HL-60/S4 treated with retinoic acid at 250 ng/mL for 4 days and 3 days (cell line): ENCODE results near the gene SLIT1.

ENCODE experiments used
- in situ Hi-C: fragments of 300-500 bp; cut with MboI; formaldehyde crosslinking; loops from 2 replicates; pipeline ENCODE4 v1.7.0; 2022; ENCODE audit warnings: low sequenced_read_pairs

The SLIT1 gene

DNA sequence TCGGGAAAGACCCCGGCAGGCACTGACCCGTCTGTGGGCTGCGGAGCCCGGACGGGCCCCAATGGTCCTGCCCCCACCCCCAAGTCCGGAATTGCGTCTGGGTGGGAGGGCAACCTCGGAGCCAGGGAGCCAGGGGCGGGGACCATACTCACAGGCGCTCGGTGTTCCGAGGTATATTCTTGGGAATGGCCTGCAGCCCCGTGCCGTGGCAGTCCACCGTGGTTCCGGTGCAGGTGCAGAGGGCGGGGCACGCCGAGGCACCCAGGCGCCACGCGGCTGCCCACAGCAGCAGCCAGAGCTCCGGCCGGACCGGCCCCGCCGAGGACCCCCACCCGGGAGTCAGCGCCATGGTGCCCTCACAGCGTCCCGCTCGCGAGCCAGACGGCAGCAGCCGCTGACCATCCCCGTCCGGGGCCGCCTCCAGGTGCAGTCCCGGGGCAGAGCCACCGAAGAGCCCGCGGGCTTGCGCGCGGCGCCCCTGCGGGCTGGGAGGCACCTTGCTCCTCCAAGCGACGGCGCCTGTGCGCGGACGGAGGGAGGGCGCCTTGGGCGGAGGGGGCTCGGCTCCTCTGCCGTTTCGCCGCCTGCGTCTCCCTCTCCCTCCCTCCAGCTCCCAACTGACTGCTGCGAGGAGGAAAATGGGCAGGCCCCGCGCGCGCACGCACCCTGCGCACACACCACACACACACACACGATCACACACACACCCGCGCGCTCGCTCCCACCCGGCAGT, at the start of gene SLIT1:
SLIT1 (minus strand) TSS at position 634 of the 733 bp plus-strand sequence; CDS start at position 349, 285 bp downstream.
- in situ Hi-C loops = no loop called here

DNA sequence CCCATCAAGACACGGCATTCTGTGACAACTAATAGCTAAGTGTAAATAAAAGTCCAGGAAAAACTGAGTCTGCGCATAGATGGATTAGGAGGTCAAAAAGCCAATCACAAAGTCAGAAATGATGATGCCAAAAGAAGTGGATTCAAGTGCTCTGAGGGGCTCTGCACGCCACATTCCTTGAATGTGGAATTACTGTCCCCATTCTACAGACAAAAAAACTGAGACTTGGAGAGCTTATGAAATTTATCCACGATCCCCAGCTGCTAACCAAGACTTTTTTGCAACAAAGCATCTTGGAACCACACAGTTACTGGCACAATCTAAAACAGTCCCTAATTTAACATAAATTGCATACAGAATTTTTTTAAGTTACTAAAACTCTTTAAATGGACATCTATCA, 49.6 kb upstream of the SLIT1 start:
- in situ Hi-C loops = loop anchor here (10.0 kb wide), 1 partner anchor 161 kb away; no protein-coding TSS in a partner anchor

DNA sequence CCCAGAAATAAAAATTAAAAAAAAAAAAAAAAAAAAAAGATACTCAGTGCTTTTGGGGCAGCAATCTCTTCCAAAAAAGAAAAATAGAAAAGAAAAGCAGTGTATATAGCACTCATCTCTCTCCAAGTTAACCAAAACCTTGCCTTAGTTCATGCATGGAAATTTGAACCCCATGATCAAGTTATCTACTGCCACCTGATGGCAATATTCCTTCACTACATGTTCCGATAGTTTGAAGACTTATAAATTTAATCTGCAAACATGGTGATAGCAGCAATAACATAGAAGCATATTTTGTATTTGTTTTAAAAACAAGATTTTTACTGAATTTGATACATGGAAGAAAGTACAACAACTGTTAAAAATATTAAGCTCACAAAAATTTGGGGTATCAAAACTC, 48.6 kb upstream of the SLIT1 start:
- in situ Hi-C loops = loop anchor here (10.0 kb wide), 1 partner anchor 160 kb away; no protein-coding TSS in a partner anchor

DNA sequence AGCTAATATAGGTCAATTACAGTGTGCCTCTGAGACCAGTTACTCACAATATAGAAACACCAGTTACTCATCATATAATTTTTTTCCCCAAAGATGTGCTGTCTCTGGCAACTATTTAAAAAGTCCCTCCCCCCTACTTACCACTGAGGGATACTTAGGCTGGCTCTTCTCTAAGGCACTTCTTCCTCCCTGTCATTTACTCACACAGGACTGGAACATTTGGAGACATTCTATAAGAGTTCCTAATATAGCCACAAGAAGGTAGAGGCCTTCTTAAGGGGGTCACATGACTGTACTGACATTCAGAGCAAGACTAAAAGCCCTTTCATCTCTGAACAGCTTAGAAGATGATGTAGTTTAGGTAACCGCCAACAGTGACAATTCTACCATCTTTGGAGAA, 44.4 kb upstream of the SLIT1 start:
- in situ Hi-C loops = loop anchor here (10.0 kb wide), 1 partner anchor 155 kb away; no protein-coding TSS in a partner anchor

DNA sequence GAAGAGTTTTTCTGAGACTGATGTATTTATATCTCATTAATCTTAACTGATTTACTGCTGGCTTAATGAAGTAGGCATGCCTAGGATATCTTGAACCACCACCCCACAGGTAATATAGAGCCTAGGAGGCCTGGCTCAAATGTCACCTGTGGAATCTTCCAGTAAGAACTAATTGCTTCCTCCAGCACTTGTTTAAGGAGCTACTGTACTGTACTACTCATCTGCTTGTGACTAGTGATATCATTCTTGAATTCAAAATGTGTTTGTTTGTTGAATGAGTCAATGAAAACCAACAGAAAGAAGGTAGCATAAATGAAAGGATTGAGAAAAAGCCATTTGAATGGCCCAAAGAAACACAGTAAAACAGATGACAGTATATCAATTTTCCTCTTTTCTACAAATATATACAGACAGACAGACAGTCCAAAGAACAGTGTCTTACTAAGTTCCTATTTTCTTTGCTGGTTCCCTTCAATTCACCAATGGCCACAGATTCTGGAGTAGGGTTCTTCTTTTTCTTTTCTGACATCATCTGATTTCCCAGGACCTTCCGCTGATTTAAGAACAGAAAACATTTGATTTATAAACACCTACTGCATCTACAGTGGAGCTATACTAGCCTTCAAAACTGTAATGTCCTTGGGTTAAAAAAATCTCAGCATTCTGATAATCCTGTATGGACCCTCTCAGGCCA, 43.7 kb upstream of the SLIT1 start:
- in situ Hi-C loops = loop anchor here (10.0 kb wide), 1 partner anchor 155 kb away; no protein-coding TSS in a partner anchor

DNA sequence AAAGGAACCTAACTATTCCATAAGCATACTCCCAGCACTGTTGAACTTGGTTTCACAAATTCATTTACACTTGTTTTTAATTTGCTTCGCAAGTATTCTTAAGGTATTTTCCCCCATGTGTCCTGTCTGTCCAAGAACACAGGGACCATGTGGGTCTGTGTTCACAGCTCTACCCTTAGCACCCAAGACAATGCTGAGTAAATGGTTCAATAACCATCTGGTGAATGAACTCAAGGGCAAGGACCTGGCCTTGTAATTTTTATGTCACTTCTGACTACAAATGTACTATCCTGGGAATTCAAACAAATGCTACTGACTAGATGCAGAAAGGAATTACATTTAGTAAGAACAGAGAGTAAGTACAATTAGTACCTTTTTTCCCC, 43.0 kb upstream of the SLIT1 start:
- in situ Hi-C loops = no loop called here

DNA sequence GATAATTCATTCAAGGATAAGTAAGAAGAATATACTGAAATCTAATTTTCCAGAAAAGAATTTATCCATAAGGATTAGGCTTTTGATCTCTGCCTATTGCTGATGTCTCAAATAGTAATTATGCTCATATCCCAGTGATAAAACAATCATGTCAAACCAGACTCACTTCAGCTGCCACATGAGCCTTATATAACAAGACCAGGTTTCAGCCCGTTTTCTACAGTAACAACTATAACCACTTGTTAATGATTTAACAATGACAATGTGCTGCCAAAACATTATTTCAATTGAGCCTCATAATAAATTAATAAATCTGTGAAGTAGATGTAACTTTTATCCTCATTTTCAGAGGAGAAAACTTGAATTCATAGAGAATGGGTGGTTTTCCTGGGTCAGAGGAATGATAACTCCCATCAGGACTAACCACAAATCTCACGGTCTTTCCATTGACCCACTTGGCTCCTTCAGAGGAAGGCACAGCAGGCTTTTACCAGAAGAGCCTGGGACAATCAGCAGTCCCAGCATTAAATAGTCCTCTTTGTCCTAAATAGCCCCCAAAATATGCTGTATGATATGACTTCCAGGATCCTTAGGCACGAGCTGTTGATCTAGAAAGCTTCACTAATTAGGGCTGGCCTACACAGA, 42.5 kb upstream of the SLIT1 start:
- in situ Hi-C loops = no loop called here

DNA sequence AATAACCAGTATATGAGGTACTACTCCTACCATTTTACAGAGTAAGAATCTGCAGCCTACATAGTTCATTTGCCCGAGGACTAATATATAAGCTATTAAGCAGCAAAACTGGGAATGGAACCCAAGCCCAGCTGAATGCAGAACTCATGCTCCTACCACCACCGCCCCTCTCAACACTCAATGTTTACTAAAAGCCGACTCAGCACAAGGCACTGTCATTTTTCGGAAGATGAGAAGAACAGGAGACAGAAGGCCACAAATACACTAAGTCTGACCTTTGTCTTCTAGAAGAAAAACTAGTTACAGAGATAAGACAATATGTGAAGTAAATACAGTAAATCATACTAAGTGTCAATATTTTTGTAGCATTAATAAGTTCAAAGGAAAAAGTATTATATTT, 40.6 kb upstream of the SLIT1 start:
- in situ Hi-C loops = no loop called here

DNA sequence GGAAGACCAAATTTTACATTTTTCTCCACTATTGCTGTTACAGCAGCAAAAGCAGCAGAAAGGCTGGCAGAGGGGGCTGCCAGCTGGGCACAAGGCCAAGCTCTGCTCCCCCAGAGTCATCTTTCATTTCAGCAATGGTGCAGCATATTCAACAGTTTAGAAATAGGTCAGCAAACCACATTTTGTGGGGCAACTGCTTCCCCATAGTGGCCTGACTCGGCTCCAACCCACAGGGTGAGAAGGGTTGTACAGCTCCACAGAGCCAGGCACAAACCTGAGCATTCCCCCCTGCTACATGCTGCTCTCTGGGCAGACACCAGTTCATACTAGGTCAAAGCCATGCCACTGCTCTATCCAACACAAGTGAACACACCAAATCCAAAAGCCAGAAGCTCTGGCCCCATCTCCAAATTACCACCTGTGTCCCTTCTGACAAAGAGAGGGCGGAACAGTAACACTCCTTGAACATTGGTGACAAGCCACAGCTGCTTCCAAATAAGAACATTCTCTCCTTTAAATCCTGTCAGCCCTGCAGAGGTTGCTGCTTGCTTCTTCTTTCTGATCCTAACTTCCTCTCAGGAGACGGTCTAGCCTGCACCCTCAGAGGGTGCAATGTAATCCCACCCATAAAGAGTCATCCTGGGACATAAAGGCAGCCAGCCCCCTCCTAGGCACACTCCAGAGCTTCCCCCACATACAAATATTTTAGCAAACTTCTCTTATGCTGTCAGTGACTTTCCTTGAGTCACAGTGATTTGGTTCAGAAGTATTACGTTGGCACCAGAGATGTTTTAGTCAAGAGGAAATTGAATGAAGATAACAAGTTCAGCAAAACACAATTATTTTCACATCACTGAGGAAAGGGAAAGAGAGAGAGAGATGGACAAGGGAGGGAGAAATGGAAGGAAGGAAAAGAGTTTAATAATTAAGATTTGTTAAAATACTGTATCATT, 39.0 kb upstream of the SLIT1 start:
- in situ Hi-C loops = no loop called here

DNA sequence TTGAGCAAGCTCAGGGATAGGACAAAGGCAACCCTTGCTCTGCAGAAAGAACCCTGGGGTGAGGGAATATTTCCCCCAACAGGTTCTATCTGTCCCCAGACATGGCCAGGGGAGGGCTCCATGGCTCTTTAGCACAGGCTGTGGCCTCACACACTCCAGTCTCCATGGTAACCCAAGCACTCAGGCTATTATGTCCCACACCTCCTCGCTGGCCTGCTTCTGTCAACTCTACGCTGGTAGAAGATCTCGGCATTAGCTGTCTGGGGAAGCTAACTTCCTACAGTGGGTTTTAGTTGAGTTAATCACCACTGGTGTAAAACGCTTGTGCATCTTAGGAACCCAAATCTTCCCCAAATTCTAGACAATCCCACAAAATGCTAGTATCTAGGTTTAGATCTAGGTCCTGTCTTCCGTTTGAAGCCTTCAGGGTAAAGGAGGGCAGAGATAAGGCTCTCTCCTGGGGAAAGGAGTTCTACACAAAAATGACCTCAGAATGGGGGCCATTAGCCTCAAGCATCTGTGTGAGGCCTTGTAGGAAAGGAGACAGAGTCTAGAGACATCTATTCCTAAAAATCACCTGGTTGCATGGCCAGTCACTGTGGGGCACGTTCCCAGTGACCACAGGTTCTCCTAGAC, 36.7 kb upstream of the SLIT1 start:
- in situ Hi-C loops = no loop called here

DNA sequence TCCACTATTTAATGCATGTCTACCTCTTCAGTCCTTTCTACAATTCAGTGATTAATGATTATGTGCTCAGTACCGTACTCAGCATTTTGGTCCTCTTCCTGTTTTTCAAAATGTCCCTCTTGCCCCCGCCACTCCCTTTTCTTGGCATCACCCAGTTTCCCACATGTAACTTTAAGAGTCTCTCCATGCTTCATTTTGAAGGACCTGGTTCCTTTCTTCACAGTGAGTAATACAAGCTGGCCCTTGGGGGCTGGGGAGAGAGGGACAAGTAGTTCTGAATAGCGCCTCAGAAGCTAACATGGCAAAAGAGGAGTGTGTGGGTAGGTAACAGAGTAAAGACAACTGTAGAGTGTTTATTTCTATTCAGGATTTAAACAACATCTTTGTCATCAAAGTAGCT, 34.6 kb upstream of the SLIT1 start:
- in situ Hi-C loops = no loop called here

DNA sequence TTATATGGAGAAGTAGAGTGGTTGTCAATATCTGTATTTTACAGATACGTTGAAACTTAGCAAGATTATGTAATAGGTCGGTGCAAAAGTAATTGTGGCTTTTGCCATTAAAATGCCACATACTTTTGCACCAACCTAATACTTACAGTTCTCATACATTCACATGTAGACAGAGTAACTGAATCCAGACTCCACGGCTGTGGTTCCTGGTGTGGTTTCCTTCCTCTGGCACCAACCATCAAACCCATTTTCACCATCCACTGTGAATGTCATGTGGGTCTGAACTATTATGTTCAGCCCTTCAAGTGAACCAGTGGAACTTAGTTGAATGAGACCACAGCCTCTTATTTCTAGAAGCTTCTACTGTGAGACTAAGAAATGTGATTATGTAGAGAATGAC, 31.5 kb upstream of the SLIT1 start:
- in situ Hi-C loops = no loop called here

DNA sequence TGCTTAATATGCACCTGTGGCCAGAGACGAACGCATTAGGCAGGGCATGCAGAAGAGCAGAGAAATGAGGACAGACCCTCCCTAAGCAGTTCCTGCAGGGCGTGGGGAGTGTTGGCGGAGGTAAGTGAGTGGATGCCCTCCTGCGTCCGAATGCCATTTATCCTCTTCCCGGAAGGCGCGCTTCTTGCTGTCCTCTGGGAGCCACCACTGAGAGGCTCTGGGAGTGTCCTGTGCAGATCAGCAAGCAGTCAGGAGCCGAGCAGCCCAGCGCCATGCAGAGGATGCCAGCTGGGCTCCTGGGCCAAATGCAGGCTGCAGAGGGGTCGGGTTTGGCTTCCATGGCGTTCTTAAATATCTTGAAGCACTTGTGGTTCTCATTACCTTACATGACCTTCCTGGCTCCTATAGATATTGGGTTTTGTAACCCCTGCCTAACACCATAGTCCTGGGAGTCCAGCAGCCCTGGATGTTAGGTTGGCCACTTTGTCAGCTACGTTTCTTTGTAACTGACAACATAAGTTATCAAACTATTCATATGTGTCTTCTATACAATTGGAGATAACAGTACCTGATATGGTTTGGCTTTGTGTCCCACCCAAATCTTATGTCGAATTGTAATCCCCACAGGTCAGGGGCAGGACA, 30.0 kb upstream of the SLIT1 start:
- in situ Hi-C loops = no loop called here

DNA sequence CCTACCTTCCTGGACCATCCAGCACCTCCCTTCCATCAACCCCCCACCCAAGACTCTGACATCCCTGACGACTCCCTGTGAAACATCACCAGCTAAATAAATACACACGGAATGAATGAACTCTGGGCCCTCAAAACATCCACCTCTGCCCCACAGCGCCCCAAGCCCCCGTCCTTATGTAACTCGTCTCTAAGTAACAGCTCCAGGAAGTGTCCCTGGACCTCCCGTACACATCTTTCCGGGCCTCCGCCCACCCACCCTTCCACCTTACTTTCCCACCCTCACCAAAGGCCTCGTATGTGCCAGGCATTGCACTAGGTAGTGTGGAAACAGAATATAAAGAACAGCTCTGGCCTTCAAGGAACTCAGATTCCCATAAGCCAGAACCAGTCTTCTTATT, 27.7 kb upstream of the SLIT1 start:
- in situ Hi-C loops = no loop called here

DNA sequence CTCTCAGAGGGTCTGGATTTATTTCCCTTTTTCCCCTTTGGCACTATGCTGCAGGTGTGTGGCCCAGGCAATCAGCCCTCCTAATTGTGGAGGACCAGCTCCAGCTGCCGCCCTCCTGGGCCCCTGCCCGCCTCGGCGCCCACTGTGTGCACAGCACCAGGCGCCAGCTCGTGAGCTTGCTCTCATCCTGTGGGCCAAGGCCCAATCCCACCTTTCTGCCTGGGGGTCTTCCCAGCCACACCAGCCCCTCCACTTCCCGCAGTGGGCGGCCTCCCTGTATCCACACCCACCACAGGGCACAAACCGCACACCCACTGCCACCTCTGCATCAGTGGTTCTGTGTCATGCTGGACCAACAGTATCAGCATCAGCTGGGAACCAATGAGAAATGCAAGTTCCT, 25.5 kb upstream of the SLIT1 start:
- in situ Hi-C loops = no loop called here

DNA sequence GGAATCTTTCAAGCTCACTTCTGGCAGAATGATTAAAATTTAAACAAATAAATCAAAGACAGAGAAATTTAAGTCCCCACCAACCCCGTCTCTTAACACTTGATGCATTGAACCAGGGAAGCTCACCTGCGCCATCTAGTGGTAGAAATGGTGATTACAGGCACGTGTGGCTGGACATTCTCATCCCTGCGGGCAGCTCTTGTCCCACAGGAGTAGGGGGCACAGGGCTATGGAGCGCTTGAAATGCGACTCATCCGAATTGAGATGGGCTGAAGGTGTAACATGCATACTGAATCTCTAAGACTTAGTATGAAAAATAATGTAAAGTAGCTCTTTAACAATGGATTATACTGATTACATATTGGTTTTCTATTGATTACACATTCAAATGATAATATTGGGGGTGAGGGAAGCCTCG, 24.8 kb upstream of the SLIT1 start:
- in situ Hi-C loops = no loop called here

DNA sequence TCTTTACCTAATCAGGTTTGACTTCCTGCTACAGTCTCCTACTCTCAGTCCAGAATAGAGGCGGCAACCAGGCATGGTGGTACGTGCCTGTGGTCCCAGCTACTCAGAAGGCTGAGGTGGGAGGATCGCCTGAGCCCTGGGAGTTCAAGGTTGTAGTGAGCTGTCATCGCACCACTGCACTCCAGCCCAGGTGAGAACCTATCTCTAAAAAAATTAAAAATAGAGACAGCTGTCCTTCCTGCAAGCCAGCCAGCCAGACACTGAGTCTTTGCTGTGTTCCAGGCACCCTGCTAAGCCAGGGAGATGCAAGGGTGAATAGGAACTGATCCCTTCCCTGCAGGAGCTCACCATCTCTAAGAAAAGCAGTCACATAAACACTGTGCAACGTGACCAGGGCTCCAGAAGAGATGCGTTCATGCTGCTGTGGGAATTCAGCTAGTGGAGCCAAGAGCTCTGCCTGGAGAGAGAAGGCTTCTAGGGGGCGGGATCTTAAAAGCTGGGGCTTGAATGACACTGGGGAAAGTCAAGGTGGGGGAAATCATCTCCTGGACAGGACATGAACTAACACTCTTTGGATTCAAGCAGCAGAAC, 22.1 kb upstream of the SLIT1 start:
- in situ Hi-C loops = loop anchor here (10.0 kb wide), 1 partner anchor 133 kb away; no protein-coding TSS in a partner anchor

DNA sequence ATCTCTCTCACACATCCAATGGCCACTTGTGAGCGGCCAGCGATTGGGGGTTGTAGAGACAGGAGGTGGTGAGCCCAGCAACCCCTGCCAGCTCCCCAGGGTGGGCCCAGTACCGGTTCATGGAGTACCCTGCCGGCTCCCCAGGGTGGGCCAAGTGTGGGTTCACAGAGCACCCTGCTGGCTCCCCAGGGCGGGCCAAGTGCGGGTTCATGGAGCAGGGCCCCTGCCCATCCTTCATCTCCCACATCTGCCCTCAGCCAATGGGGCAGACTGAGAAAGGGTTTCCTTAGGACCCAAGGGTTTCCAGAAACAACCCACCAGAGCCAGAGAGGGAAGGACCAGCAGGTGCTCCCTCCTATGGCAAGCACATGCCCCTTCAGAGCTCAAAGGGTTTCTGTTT, 21.4 kb upstream of the SLIT1 start:
- in situ Hi-C loops = loop anchor here (10.0 kb wide), 1 partner anchor 132 kb away; no protein-coding TSS in a partner anchor
